SK-N-SH treated with all-trans-retinoic acid at 6 μM for 48 hours (cell line): ENCODE measurements around the gene RNF157.

Source experiments
- OSR1 ChIP-seq: fragments of 250-450 bp; sonication (Bioruptor Pico); IDR thresholded peaks from 2 replicates; pipeline ENCODE4 v1.8.0; 2022; ENCODE audit warnings: moderate library complexity, mild to moderate bottlenecking, inconsistent platforms
- RARB ChIP-seq: fragments of 250-450 bp; sonication (Bioruptor Pico); IDR thresholded peaks from 2 replicates; pipeline ENCODE4 v1.8.0; 2021; ENCODE audit warnings: mild to moderate bottlenecking, moderate library complexity
- ZC3H10 ChIP-seq: fragments of 250-450 bp; sonication (Bioruptor Pico); IDR thresholded peaks from 2 replicates; pipeline ENCODE4 v1.5.1; 2021; ENCODE audit warnings: mild to moderate bottlenecking, moderate library complexity
- ZFP3 ChIP-seq: fragments of 250-450 bp; sonication (Bioruptor Pico); IDR thresholded peaks from 2 replicates; pipeline ENCODE4 v1.5.0; 2020; ENCODE audit warnings: mild to moderate bottlenecking, moderate library complexity
- TF ChIP-seq, protein P1 (sequence below): fragments of 250-450 bp; sonication (Bioruptor Pico); IDR thresholded peaks from 2 replicates; pipeline ENCODE4 v1.8.0; 2020; ENCODE audit warnings: mild to moderate bottlenecking, moderate library complexity, borderline replicate concordance
- TF ChIP-seq, protein P2 (sequence below): fragments of 250-450 bp; sonication (Bioruptor Pico); IDR thresholded peaks from 2 replicates; pipeline ENCODE4 v1.5.1; 2020; ENCODE audit warnings: low read depth, mild to moderate bottlenecking, moderate library complexity
- TF ChIP-seq, protein P3 (sequence below): fragments of 250-450 bp; sonication (Bioruptor Pico); IDR thresholded peaks from 2 replicates; pipeline ENCODE4 v1.5.1; 2021; ENCODE audit warnings: mild to moderate bottlenecking, moderate library complexity

DNA sequence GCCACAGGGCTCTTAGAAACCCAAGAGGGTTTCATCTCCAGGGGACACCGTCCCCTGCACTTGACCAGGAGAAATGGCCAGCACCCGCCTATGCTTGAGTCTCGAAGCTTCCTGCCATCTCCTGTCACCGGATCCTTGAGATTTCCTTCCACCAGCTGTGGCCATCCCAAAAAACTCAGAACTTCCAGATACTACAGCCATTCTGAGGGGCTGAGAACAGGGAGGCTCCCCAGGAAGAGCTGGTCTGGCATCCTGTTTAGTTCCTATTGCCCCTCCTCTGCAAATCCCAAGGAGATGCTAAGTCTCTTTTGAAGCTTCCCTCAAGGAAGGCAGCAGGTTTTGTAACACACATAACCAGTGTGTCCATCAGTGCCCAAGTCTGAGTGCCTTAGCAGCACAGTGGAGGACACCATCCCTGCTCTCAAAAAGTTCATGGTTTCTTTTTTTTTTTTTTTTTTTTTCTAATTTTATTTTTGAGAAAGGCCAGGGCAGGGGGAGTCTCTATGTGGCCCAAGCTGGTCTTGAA is 26.8 kb upstream of the RNF157 start:
- TF ChIP-seq, protein P1, sequence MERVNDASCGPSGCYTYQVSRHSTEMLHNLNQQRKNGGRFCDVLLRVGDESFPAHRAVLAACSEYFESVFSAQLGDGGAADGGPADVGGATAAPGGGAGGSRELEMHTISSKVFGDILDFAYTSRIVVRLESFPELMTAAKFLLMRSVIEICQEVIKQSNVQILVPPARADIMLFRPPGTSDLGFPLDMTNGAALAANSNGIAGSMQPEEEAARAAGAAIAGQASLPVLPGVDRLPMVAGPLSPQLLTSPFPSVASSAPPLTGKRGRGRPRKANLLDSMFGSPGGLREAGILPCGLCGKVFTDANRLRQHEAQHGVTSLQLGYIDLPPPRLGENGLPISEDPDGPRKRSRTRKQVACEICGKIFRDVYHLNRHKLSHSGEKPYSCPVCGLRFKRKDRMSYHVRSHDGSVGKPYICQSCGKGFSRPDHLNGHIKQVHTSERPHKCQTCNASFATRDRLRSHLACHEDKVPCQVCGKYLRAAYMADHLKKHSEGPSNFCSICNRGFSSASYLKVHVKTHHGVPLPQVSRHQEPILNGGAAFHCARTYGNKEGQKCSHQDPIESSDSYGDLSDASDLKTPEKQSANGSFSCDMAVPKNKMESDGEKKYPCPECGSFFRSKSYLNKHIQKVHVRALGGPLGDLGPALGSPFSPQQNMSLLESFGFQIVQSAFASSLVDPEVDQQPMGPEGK (CRISPR knock-in tag) = no peak
- no peak for TF ChIP-seq OSR1 (CRISPR knock-in tag)
- TF ChIP-seq, protein P2, sequence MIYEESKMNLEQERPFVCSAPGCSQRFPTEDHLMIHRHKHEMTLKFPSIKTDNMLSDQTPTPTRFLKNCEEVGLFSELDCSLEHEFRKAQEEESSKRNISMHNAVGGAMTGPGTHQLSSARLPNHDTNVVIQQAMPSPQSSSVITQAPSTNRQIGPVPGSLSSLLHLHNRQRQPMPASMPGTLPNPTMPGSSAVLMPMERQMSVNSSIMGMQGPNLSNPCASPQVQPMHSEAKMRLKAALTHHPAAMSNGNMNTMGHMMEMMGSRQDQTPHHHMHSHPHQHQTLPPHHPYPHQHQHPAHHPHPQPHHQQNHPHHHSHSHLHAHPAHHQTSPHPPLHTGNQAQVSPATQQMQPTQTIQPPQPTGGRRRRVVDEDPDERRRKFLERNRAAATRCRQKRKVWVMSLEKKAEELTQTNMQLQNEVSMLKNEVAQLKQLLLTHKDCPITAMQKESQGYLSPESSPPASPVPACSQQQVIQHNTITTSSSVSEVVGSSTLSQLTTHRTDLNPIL (CRISPR knock-in tag) = no peak
- TF ChIP-seq, protein P3, sequence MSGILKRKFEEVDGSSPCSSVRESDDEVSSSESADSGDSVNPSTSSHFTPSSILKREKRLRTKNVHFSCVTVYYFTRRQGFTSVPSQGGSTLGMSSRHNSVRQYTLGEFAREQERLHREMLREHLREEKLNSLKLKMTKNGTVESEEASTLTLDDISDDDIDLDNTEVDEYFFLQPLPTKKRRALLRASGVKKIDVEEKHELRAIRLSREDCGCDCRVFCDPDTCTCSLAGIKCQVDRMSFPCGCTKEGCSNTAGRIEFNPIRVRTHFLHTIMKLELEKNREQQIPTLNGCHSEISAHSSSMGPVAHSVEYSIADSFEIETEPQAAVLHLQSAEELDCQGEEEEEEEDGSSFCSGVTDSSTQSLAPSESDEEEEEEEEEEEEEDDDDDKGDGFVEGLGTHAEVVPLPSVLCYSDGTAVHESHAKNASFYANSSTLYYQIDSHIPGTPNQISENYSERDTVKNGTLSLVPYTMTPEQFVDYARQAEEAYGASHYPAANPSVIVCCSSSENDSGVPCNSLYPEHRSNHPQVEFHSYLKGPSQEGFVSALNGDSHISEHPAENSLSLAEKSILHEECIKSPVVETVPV = no peak
- no peak for TF ChIP-seq ZFP3
- TF ChIP-seq RARB (CRISPR knock-in tag) = no peak
- TF ChIP-seq ZC3H10 = no peak
